SK-N-MC (cell line): ENCODE measurements around the gene ARHGEF10L.

Source experiments
- DNase-seq: peaks from one replicate; pipeline ENCODE4 v3.0.0-alpha.2; 2011; ENCODE audit warnings: low read depth, low spot score
- H3K27ac ChIP-seq: fragments of 200-600 bp; sonication (generic); 2 replicates; pipeline ENCODE4 v1.5.1; 2016; ENCODE audit warnings: mixed run types
- H3K36me3 ChIP-seq: fragments of 200-600 bp; sonication (generic); 2 replicates; pipeline ENCODE4 v1.6.1; 2017; ENCODE audit warnings: antibody characterized with exemption, low read length, mixed read lengths; ENCODE audit not compliant: insufficient read depth
- H3K4me3 ChIP-seq: fragments of 200-600 bp; sonication (generic); 2 replicates; pipeline ENCODE4 v1.5.1; 2016
- H3K9ac ChIP-seq: fragments of 200-600 bp; sonication (generic); 2 replicates; pipeline ENCODE4 v1.8.0; 2017; ENCODE audit warnings: mixed run types, mixed read lengths; ENCODE audit not compliant: insufficient read length
- H3K9me3 ChIP-seq: fragments of 200-600 bp; sonication (generic); 2 replicates; pipeline ENCODE4 v1.6.1; 2017; ENCODE audit warnings: low read depth, mild to moderate bottlenecking, antibody characterized with exemption, low read length, moderate library complexity, mixed read lengths
- EZH2 ChIP-seq: fragments of 200-600 bp; sonication (generic); IDR thresholded peaks from one replicate; pipeline ENCODE4 v1.6.1; 2017; ENCODE audit warnings: antibody characterized with exemption
- FOXP2 ChIP-seq: optimal IDR thresholded peaks from 2 replicates; pipeline ENCODE3; 2011; ENCODE audit warnings: mild to moderate bottlenecking, moderate library complexity; ENCODE audit not compliant: insufficient read depth; ENCODE audit errors: extremely low read length, control extremely low read depth
- POLR2AphosphoS5 ChIP-seq: IDR thresholded peaks from 2 replicates; pipeline ENCODE4 v1.6.1; 2012; ENCODE audit warnings: mild to moderate bottlenecking, low read depth, low read length, borderline replicate concordance

ARHGEF10L gene

DNA sequence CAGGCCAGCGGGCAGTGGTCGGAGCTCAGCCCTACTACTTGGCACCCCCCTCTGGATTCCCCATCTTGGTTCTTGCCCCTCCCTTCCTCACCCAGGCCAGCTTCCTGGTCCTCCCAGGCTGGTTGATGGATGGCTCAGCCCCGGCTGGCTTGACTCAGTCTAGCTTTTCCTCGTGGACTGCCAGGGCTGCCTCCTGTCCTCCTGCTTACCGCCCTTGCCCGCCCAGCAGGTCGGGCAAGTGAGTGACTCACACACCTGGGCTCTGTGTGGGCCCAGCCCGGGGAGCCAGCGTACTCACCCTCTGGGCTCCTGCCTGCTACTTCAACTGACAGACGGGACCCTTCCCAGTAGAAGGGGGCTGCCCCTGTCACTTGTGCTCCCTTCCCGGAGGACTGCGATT is 19.5 kb upstream of the ARHGEF10L start:
- Histone ChIP-seq H3K36me3 (no peaks in the 10 kb centered on the region), H3K27ac (no peak overlapping the region), H3K9me3 (no peaks in the 10 kb centered on the region), H3K4me3 (no peak overlapping the region), H3K9ac (no peak overlapping the region)
- TF ChIP-seq POLR2AphosphoS5 (no peak), FOXP2 (no peak), EZH2 (no peak)
- DNase-seq, result no peak

- Histone ChIP-seq H3K27ac (no peak overlapping the region), H3K9me3 (no peaks in the 10 kb centered on the region), H3K36me3 (no peaks in the 10 kb centered on the region), H3K9ac (no peak overlapping the region), H3K4me3 (no peak overlapping the region)
- no peak for DNase-seq
- TF ChIP-seq EZH2 (no peak), FOXP2 (no peak), POLR2AphosphoS5 (no peak)
Observed at GRCh38 chr1:17520473-17521319, 18.8 kb upstream of the ARHGEF10L start.

GRCh38 chr1:17521946-17522612 is 17.4 kb upstream of the ARHGEF10L start:
- H3K27ac ChIP-seq, result no peak overlapping the region
- H3K9ac ChIP-seq, result no peak overlapping the region
- no peak overlapping the region for H3K4me3 ChIP-seq
- H3K9me3 ChIP-seq, result no peaks in the 10 kb centered on the region
- TF ChIP-seq POLR2AphosphoS5 (no peak), FOXP2 (no peak), EZH2 (no peak)
- no peak for DNase-seq
- no peaks in the 10 kb centered on the region for H3K36me3 ChIP-seq

- H3K9me3 ChIP-seq, result no peaks in the 10 kb centered on the region
- H3K9ac ChIP-seq, result no peak overlapping the region
- H3K4me3 ChIP-seq, result no peak overlapping the region
- no peak overlapping the region for H3K27ac ChIP-seq
- TF ChIP-seq POLR2AphosphoS5 (no peak), FOXP2 (no peak), EZH2 (no peak)
- no peak for DNase-seq
- H3K36me3 ChIP-seq, result no peaks in the 10 kb centered on the region
Observed at GRCh38 chr1:17523321-17524041, 16.0 kb upstream of the ARHGEF10L start.

- no peak for DNase-seq
- H3K9ac ChIP-seq, result no peak overlapping the region
- no peaks in the 10 kb centered on the region for H3K36me3 ChIP-seq
- H3K4me3 ChIP-seq, result no peak overlapping the region
- no peaks in the 10 kb centered on the region for H3K9me3 ChIP-seq
- no peak overlapping the region for H3K27ac ChIP-seq
- no peak for TF ChIP-seq FOXP2
- no peak for TF ChIP-seq POLR2AphosphoS5
- no peak for TF ChIP-seq EZH2
Observed at GRCh38 chr1:17524645-17525044, 14.9 kb upstream of the ARHGEF10L start.

DNA sequence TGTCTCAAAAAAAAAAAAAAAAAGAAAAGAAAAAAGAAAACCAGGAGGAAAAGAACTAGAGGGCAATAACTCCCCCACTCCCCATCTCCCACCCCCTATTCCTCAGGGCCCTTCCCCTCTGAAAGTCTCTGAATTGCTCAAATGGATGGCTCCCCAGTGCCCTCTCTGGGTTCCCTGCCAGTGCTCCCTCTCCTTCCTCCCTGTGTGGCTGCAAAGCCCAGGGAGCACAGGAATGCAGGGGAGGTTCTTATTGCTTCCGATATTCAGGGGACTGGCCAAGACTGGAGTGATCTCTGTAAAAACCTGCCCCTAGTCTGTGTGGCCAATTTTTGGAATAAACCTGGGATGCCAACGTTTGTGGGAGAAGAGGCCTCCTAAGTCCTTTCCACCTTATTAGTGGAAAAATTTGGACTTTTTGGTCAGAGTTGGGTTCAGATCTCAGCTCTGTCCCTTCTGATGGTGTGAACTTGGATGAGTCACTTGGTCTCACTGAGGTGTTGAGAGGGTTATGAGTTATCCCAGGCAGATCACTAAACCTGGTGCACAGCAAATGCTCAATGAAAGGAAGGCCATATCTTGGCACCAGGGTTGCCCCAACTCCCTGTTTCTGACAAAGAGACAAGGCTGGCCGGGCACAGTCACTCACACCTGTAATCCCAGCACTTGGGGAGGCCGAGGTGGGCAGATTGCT is 13.4 kb upstream of the ARHGEF10L start:
- Histone ChIP-seq H3K36me3 (no peaks in the 10 kb centered on the region), H3K9ac (no peak overlapping the region), H3K4me3 (no peak overlapping the region), H3K9me3 (no peaks in the 10 kb centered on the region), H3K27ac (no peak overlapping the region)
- TF ChIP-seq EZH2 (no peak), POLR2AphosphoS5 (no peak), FOXP2 (no peak)
- DNase-seq, result no peak

DNA sequence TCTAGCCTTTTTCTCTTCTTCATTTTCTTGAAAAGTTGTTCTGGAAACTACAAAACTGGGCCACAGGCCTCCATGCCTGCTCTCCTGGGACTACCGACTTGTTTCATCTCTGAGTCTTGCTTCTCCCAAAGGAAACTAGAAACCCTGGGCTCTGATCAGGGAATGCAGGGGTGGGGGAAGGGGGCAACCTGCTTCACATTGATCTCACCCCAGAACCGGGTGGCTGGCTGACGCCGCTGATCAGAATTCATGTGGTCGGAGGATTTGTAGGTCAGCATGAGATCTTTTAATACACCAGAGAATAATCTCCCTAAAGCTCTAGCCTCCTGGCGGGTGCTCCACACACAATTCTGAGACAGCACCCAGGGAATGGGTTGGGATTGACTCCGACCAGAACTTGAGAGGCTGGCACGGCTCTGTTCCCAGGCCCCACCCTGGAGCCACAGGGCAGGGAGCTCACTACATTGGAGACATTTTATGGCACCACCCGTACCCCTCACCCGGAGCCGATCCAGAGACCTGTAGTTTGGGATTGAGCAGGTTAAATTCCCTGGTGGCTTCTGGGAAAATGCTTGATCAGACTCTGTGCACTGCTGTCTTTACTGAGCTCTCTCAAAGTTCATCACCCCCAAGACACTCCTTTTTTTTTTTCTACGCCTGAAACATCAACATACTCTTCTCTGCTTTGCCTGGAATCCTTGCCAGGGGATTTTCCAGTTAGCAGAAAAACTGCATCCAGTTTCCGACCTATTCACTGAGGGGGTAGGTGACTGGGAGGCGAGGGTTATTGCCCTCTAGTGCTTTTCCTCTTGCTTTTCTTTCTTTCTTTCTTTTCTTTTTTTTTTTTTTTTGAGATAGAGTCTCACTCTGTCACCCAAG is 12.2 kb upstream of the ARHGEF10L start:
- Histone ChIP-seq H3K27ac (no peak overlapping the region), H3K4me3 (no peak overlapping the region), H3K36me3 (no peaks in the 10 kb centered on the region), H3K9ac (no peak overlapping the region), H3K9me3 (no peaks in the 10 kb centered on the region)
- TF ChIP-seq FOXP2, result no peak
- TF ChIP-seq POLR2AphosphoS5, result no peak
- TF ChIP-seq EZH2, result no peak
- DNase-seq, result no peak
